ENCODE measurements around the gene TMEM117.
"Not testable (repeated sequence)": the region's sequence is repeated elsewhere in the genome, so short reads cannot be mapped to it uniquely, and the experiment has no call there.

GRCh38 chr12:44250440-44250839, 414.6 kb downstream of the TMEM117 start:
- not testable (repeated sequence) for TF ChIP-seq CTCF (IDR thresholded peaks at IDR 0.05; ENCODE audit: low read length); EZH2 (IDR thresholded peaks at IDR 0.05; ENCODE audit: borderline replicate concordance, low read length)

All from OCI-LY1 (cell line).